Activated CD8-positive, alpha-beta memory T cell treated with anti-CD3 and anti-CD28 coated beads, Interleukin-2, amount 50 U/mL, for 48 hours (primary cell): ENCODE results near the gene XIRP2.
"Not testable (repeated sequence)": the region's sequence is repeated elsewhere in the genome, so short reads cannot be mapped to it uniquely, and the experiment has no call there.

Experiments used
- DNase-seq: peaks from one replicate; pipeline ENCODE4 v3.0.0-alpha.2; 2020

Gene XIRP2

DNA sequence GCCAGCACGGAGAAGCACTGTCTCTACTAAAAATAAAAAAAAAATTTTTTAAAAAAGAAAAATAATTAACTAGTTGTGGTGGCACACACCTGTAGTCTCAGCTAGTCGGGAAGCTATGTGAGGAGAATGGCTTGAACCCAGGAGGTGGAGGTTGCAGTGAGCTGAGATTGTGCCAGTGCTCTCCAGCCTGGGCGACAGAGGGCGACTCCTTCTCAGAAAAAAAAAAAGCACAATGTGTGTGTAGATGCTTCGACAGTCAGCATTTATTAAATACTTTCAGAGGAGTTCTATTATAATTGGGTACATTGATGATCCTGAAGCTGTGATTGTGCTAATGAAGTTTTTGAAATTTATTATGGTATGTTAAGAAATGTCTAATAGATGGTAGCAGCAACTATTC is 46.5 kb downstream of the XIRP2 start:
- no peak for DNase-seq

DNA sequence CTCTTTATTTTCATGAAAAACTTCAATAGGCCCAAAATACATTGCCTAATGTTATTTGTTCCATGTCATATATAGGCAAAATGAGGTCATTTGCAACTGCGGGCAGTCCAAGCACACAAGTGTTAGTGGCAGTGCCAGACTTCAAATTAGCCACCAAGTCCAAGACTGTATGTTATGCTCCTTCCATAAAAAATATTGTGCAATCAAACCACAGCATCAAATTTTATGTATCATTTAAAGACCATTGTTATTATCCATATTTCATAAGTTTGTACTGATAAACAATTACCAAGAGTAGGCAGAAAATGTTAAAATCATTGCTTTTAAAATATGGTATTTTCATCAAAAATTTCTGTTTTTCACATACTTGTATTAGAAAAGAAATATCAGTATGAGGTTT is 54.1 kb downstream of the XIRP2 start:
- DNase-seq = no peak

DNA sequence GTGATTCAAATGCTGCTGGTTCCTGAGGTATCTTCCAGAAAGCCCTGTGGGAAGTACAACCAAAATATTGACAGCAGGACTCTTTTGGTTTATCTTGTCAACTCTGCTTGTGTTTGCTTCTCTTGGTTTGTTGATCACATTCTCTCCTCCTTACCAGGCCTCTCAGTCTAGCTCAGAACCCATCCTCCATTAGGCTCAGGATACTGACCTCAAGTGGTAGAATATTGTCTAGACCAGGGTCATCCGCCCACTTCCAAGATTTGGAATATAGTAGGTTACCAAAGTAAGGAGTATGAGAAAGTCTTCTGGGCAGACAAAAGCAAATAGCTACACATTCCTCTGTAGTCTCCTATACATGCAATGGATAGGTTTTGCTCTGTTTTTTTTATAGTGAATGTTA is 56.6 kb downstream of the XIRP2 start:
- no peak for DNase-seq

DNA sequence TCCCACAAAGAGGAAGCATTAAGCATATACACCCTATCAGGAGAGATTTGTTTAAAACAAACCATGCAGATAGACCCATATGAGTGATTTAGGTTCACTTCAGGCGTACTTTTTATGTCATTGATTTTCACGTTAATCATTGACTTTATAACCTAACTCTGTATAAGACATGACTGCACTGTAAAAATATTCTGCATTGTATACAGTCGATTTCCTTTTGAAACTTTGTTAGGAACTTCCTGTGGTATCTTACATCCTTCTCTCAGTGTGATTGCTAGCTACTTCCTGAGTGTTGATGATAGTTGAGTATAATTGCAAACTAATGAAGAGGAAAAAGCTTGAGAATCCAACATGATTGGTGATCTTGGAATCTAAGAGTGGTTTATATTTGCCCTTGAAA is 69.4 kb downstream of the XIRP2 start:
- no peak for DNase-seq

DNA sequence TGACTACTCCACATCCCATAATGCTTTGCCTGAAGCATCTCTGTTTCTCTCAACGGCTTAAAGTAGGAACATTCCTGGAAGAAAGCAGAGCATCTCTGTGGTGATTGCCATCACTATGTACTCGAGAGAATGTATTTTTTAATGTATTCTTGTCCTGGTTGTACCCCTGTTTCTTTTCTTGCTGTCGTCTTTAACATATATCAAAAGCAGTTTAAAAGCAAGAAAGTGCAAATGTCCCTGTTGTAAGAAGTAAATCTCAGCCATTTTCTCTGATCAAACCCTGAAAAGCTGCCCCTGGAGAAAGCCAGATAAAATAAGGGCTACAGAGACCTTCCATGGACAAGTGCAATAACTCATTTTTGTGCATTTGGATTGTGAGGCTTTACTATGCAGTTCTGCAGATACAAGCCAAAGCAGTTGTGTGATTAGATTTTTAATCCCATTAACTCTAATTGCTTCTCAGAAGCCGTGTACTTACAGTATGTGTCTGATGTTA is 70.8 kb downstream of the XIRP2 start:
- no peak for DNase-seq

GRCh38 chr2:166959556-166959955 is 71.3 kb downstream of the XIRP2 start:
- DNase-seq = no peak

DNA sequence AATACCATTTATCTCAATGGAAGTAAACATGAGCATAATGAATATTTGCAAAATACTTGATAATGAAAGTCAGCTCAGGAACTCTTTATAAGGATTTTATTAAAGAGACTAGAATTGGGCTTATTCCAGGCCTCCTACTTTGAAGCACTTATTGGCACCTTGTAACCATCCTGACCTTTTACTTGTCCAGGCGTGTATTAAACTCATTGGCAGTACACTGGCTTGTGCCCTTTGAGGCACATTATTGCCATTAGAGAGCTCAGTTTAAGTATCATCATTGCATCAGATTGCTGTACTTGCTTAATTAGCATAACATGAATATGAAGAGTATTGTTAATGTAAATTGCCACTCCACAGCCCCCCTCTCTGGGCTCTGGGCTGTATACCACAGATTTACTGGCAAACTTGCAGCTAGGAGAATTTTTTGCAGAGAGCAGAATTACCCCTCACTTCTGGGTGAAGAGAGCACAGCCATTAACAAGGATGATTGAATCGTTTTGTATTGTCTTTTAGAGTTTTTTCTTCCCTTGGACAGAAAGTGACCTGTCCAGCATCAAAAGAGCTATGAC is 72.5 kb downstream of the XIRP2 start:
- no peak for DNase-seq

DNA sequence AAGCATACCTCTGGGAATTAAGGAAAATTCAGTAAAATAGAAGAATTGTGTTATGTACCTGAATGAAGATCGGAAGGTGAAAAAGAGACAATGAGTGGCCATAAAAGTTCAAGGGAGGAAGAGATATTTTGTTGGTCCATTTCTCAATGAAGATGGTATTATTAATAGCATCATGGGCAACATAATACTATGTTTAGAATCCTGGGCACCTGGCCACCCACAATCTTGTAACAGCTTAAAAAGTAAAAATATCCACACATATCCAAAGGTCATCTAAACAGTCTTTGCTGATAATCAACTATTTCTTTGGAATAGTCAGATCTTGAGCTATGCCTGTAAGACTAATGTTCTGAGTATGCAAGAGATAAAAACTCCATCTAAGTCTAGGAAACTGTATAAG is 73.7 kb downstream of the XIRP2 start:
- no peak for DNase-seq

DNA sequence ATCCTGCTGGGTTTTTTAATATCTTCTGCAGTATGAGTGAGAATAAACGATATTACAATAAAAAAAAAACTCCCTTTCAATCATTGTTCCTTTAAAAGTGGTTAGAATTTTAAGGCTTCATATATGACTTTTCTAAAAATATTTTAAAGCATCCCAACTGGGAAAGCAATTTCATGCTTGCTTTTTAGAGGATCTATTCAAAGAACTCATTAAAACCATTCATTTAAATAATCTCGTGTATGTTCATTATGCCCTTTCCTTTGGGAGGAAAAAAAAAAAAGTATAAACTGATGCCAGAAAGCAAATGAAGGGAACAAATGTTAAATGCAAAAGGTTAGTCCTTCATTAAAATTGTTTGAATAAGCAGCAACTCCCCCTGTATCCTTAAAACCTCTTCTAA is 81.2 kb downstream of the XIRP2 start:
- DNase-seq = no peak

DNA sequence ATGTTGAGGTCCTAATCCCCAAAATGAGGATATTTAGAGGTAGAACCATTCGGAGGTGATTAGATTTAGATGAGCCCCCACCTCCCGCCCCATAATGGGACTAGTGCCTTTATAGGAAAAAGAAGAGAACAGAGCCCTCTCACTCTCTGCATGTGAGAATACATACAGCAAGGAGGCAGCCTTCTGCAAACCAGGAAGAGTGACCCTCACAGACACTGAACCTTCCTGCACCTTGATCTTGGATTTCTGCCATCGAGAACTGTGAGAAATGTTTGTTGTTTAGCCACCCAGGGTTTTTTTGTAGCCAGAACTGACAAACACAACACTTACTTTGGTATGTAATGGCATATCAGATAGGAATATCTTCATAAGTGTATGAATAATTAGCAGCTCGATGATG is 83.7 kb downstream of the XIRP2 start:
- no peak for DNase-seq

GRCh38 chr2:166972418-166972817 is 84.1 kb downstream of the XIRP2 start:
- DNase-seq = no peak

DNA sequence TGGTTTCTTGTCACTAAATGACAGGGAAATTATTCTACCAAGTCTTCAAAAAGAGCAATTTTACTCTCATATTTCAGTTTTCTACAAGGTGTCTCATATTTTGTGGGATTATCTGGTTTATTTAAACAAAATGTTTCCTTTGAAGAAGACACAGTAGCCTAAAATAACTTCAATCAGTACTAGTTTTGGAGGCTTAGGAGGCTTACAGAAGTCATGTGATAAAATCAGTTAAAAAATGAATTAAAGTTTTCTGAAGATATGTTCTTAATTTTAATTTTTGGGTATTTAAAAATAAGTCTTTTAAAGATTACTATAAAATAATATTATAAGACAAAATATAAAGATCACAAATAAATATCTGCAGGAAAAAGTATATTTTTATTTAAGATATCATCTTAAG is 95.9 kb downstream of the XIRP2 start:
- DNase-seq = no peak

DNA sequence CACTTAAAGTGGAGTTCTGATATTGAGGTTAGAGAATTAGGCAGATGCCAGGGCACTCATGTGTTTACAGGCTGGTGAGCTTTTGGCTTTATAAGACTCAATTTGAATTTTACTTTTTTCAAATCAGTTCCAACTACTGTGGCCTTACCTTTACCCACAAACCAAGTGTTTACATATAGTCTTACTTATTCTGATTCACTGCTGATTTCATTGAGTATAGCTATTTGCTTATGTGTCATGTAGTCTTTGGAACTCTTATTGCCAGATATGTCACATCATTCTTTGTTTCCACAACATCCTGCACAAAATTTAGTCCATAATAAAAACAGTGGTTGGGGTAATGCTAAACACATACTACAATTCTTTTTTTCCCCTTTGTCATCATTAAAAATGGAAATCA is 96.5 kb downstream of the XIRP2 start:
- no peak for DNase-seq

GRCh38 chr2:166994588-166995336 is 106.5 kb downstream of the XIRP2 start:
- no peak for DNase-seq

GRCh38 chr2:166996465-166996864 is 108.2 kb downstream of the XIRP2 start:
- DNase-seq = no peak

- no peak for DNase-seq
Observed at GRCh38 chr2:167001165-167001564, 112.9 kb downstream of the XIRP2 start.

DNA sequence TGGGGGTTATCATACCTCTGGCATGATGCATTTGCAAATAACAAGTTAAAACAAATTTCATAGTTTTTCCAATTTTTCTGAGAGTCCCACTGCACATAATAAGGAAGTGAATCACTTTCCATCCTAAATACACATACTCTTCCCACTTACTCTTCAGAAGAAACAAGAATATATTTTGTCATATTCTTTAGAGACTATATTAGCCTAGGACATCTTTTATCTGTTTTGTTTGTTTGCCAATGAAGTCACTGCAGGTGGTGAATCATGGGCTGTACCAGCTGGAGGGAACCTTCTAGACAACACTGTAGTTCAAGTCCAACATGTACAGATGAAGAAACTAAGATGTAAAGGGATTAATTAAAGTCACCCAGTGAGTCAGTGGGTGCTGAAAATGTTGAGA is 116.8 kb downstream of the XIRP2 start:
- DNase-seq = no peak

GRCh38 chr2:167013227-167013626 is 124.9 kb downstream of the XIRP2 start:
- DNase-seq = no peak

- no peak for DNase-seq
Observed at GRCh38 chr2:167015806-167016205, 127.5 kb downstream of the XIRP2 start.

- DNase-seq = no peak
Observed at GRCh38 chr2:167017021-167017420, 128.7 kb downstream of the XIRP2 start.

- no peak for DNase-seq
Observed at GRCh38 chr2:167018590-167018989, 130.3 kb downstream of the XIRP2 start.

- no peak for DNase-seq
Observed at GRCh38 chr2:167028503-167028902, 140.2 kb downstream of the XIRP2 start.

DNA sequence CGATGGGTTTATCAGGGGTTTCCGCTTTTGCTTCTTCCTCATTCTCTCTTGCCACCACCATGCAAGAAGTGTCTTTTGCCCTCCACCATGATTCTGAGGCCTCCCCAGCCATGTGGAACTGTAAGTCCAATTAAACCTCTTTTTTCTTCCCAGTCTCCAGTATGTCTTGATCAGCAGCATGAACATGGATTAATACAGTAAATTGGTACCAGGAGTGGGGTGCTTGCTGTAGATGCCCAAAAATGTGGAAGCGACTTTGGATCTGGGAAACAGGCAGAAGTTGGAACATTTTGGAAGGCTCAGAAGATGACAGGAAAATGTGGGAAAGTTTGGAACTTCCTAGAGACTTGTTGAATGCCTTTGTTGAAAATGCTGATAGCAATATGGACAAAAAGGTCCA is 146.7 kb downstream of the XIRP2 start:
- not testable (repeated sequence) for DNase-seq

- no peak for DNase-seq
Observed at GRCh38 chr2:167048829-167049228, 160.5 kb downstream of the XIRP2 start.

GRCh38 chr2:167049659-167050058 is 161.4 kb downstream of the XIRP2 start:
- DNase-seq = no peak
